Measurements from ENCODE around the gene ZNF311.

ZNF311 gene

DNA sequence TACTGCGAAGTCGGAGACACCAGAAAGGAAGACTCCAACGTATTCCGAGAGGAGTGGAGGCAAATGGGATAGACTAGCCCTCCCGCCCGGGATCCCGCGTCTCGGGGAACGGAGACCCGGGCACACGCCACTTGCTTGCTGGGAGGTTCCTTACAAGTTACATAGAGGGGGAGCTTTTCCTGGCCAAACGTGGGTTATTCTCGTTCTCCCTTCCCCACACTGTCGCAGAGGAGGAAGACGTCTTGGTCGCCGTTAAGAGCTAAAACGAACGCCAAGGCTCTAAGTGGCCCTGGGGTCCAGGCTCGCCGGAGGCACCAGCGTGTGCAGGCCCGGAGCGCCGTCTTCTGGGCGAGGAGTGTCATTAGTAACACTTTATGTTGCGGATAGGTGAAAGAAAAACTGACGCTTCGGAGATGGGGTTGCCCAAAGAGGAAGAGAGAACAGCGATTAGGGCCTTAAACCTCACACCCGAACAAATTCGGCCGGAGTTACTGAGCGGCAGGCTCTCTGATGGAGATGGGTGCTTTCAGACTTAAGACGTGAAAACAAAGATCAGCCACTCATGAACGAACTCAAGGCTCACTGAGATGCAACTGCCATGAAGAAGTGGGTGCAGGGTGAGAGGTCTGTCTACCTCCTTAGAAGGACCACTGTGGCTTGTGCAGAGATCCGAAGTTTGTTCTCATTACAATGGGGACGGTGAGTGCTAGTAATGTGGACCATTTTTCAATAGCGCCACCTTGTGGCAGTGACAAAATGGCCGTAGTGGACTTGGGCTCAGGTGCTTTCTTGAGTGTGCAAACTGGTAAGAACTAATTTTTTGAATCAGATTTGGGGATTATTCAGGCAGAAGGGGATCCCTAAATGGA, 11.7 kb upstream of the ZNF311 start:
- DNase-seq (ENCODE audit: insufficient read length, low spot score) (peak; percentile 51), FAIRE-seq (peak; percentile 97)
- TF ChIP-seq POLR2A (IDR thresholded peaks at IDR 0.05; ENCODE audit: low read depth, low read length) (no peak), SPI1 (IDR thresholded peaks at IDR 0.05; ENCODE audit: low read depth, low read length) (peak; percentile 78)

DNA sequence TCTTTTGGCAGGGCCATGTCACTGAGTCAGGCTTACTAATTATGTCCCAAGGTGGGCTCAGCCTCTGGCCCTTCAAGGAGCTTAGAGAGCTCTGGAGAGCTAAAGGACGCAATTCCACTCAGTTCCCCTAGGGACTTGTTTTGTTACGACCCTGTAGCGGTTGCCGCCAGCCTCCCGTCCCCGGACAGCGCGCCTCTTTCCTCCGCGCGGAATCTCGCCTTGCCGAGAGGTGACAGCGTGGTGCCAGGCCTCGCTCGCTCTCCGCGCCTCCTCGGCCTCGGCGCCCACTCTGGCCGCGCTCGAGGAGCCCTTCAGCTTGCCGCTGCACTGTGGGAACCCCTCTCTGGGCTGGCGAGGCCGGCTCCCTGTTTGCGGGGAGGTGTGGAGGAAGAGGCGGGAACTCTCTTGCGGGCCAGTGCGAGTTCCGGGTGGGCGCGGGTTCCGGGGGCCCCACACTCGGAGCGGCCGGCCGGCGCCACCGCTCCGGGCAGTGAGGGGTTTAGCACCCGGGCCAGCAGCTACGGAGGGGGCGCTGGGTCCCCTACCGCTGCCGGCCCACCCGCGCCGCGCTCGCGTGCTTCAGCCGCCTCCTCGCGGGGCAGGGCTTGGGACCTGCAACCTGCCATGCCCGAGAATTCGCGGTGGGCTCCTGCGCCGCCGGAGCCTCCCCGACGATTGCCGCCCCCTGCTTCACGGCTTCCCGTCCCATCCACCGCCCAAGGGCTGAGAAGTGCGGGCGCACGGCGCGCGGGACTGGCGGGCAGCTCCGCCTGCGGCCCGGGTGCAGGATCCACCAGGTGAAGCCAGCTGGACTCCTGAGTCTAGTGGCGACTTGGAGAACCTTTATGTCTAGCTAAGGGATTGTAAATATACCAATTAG, 9.9 kb upstream of the ZNF311 start:
- no peak for DNase-seq (ENCODE audit: insufficient read length, low spot score)

DNA sequence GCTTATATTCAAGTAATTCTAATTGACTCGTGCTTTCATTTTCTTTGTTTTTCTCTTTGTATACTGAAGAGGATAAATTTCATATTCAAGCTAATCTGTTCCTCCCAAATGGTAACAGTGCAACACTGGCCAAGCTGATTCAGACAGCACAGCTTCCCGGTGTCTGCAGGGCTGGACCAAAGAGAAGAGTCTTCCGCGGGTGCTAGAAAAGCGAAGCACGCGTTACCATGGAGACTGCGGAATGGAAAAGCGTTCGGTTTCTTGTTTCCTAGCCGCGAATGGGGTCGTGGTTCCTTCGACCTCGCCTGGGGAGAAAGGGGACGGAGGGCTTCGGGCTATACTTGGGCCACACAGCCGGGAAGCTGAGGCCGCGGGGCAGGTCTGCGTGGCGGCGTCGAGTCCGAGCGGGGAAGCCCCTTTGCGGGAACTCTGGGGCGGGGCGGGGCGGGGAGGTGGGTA, 6.2 kb upstream of the ZNF311 start:
- no peak for FAIRE-seq
- DNase-seq (ENCODE audit: insufficient read length, low spot score), result no peak
- no peak for TF ChIP-seq PAX5 (IDR thresholded peaks at IDR 0.05; ENCODE audit: insufficient read depth, low read length, severe bottlenecking)
- TF ChIP-seq TAF1 (IDR thresholded peaks at IDR 0.05; ENCODE audit: low read depth, low read length), result no peak
- TF ChIP-seq POU2F2 (IDR thresholded peaks at IDR 0.05; ENCODE audit: low read depth, low read length), result no peak
- no peak for TF ChIP-seq POLR2AphosphoS5 (IDR thresholded peaks at IDR 0.05; ENCODE audit: low read depth, low read length)
- no peak for TF ChIP-seq SPI1 (IDR thresholded peaks at IDR 0.05; ENCODE audit: low read depth, low read length)
- TF ChIP-seq POLR2A (IDR thresholded peaks at IDR 0.05; ENCODE audit: low read depth, low read length), result no peak

More for the DNA sequence above, 9.9 kb upstream of the ZNF311 start:
- TF ChIP-seq TAF1 (IDR thresholded peaks at IDR 0.05; ENCODE audit: low read depth, low read length) (no peak), POLR2A (IDR thresholded peaks at IDR 0.05; ENCODE audit: low read depth, low read length) (no peak)
- no peak for FAIRE-seq

DNA sequence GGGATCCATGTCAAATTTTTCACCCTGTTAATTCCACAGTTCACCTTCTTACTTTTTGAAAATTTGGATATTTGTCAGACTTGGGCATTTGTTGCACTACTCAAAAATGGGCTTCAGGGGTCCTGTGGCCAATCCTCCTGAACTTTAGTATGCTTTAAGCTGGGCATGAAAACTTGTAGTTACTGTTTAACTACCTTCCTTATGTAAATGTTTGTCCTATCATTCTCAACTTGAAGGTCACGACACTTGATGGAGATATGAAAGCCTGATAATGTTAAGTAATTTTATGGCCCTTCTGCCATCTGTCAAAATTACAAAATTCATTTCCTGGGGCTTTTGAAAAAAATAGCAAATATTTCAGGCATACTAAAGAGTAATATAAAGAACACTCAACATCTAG, 4.2 kb upstream of the ZNF311 start:
- TF ChIP-seq PAX5 (IDR thresholded peaks at IDR 0.05; ENCODE audit: insufficient read depth, low read length, severe bottlenecking), result no peak
- no peak for TF ChIP-seq POU2F2 (IDR thresholded peaks at IDR 0.05; ENCODE audit: low read depth, low read length)
- TF ChIP-seq SPI1 (IDR thresholded peaks at IDR 0.05; ENCODE audit: low read depth, low read length), result no peak
- no peak for TF ChIP-seq POLR2AphosphoS5 (IDR thresholded peaks at IDR 0.05; ENCODE audit: low read depth, low read length)
- TF ChIP-seq TAF1 (IDR thresholded peaks at IDR 0.05; ENCODE audit: low read depth, low read length), result no peak
- TF ChIP-seq POLR2A (IDR thresholded peaks at IDR 0.05; ENCODE audit: low read depth, low read length), result no peak
- DNase-seq (ENCODE audit: insufficient read length, low spot score) (no peak), FAIRE-seq (no peak)

DNA sequence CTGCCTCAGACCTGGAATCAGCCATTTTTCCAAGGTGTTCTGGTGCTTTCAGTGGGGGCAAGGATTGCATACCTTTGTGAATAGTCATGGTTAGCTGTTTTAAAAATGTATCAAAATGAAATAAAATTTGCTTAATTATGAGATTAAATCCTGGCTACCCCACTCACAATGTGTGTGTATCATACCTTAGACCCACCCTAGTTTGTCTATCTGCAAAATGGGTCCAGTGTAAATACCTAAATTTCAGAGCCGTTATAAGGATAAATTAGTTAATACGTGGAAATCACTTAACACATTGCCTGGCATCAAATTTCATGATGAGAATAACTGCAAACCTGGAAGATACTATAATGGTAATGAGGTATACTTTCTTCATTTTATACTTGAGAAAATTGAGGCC, 3.0 kb upstream of the ZNF311 start:
- no peak for TF ChIP-seq TAF1 (IDR thresholded peaks at IDR 0.05; ENCODE audit: low read depth, low read length)
- no peak for TF ChIP-seq POLR2AphosphoS5 (IDR thresholded peaks at IDR 0.05; ENCODE audit: low read depth, low read length)
- TF ChIP-seq PAX5 (IDR thresholded peaks at IDR 0.05; ENCODE audit: insufficient read depth, low read length, severe bottlenecking), result no peak
- TF ChIP-seq POLR2A (IDR thresholded peaks at IDR 0.05; ENCODE audit: low read depth, low read length), result no peak
- TF ChIP-seq SPI1 (IDR thresholded peaks at IDR 0.05; ENCODE audit: low read depth, low read length), result no peak
- no peak for TF ChIP-seq POU2F2 (IDR thresholded peaks at IDR 0.05; ENCODE audit: low read depth, low read length)
- FAIRE-seq (no peak), DNase-seq (ENCODE audit: insufficient read length, low spot score) (no peak)

DNA sequence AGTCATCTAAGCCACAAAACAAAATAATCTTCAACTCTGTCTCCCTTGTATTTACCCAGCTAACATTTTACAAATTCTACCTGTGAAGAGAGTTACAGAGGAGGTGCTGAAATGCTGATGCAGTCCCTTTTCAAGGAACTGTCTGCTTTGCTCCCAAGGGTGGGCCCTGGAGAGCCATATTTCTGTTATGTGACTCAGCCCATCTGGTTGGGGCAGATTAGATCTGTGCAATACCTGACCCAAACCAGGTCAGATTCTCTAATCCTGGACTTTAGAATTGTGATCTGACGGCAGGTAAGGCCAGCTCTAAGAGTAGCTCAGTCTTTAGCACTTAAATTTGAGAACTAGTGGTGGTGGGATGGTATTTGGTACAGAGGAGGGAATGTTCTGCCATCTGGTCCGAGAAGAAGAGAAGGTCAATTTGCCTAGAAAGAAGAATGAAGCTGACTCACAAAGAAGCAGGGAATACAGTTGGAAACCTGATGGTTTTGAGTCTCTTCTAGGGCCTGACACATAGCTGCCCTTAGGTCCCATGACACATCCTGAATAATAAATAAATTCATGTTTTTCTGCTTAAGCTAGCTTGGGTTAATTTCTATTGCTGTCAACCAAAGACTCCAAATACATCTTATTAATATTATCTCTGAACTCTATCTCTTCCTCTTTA, 8.1 kb downstream of the ZNF311 start:
- TF ChIP-seq SPI1 (IDR thresholded peaks at IDR 0.05; ENCODE audit: low read depth, low read length), result no peak
- TF ChIP-seq PAX5 (IDR thresholded peaks at IDR 0.05; ENCODE audit: insufficient read depth, low read length, severe bottlenecking), result no peak
- no peak for TF ChIP-seq POLR2AphosphoS5 (IDR thresholded peaks at IDR 0.05; ENCODE audit: low read depth, low read length)
- no peak for TF ChIP-seq POU2F2 (IDR thresholded peaks at IDR 0.05; ENCODE audit: low read depth, low read length)
- TF ChIP-seq POLR2A (IDR thresholded peaks at IDR 0.05; ENCODE audit: low read depth, low read length), result no peak
- FAIRE-seq, result no peak
- DNase-seq (ENCODE audit: insufficient read length, low spot score), result no peak

DNA sequence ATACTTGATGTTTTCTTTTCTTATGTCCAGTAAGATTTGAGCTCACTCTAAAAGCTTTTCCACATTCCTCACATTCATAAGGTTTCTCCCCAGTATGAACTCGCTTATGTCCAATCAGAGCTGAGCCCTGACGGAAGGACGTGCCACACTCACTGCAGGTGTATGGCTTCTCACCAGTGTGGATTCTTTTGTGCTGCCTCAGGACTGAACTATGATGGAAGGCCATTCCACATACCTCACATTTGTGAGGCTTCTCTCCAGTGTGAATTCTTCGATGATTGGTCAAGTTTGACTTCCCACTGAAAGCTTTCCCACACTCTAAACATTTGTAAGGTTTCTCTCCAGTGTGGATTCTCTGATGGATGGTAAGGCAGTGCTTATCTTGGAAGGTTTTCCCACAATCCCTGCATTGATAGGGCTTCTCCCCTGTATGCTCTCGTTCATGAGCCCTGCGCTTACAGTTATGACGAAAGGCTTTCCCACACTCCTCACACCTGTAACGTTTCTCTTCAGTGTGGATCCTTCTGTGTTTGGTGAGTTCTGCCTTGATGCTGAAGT, 9.9 kb downstream of the ZNF311 start:
- FAIRE-seq (no peak), DNase-seq (ENCODE audit: insufficient read length, low spot score) (no peak)
- TF ChIP-seq TAF1 (IDR thresholded peaks at IDR 0.05; ENCODE audit: low read depth, low read length) (no peak), PAX5 (IDR thresholded peaks at IDR 0.05; ENCODE audit: insufficient read depth, low read length, severe bottlenecking) (no peak), POU2F2 (IDR thresholded peaks at IDR 0.05; ENCODE audit: low read depth, low read length) (no peak), POLR2A (IDR thresholded peaks at IDR 0.05; ENCODE audit: low read depth, low read length) (no peak), POLR2AphosphoS5 (IDR thresholded peaks at IDR 0.05; ENCODE audit: low read depth, low read length) (no peak), SPI1 (IDR thresholded peaks at IDR 0.05; ENCODE audit: low read depth, low read length) (no peak)

DNA sequence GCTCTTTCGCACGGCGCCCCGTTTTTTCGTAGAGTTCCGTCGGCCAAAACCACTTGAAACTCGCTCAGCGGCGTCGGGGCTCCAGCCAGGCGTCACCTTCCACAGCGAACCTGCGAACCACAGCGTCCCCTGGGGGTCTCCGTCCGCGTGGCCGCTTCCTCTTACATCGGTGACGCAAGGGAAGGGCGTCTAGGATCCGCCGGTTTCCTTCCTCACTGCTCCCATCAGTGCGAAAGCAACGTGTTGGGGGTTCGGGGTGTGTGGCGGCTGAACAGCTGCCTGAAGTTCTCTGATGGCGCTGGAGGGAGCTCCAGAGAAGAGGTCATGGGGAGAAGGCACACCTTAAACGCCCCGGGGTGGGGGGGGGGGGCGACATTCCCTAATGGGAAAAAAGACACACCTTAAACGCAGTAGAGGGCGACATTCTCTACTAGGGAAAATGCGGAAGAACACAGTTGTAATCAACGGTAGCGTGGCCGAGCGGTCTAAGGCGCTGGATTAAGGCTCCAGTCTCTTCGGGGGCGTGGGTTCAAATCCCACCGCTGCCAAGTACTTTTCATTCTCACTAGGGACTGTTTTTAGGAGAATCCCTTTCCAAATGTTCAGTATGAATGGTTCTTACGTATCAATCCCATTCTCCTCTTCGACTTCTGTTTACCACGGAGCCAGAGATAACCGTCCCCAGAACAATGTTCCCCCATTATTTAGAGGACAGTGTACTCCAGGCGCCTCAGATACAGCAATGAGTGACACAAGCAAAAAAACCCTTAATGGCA, 16.4 kb downstream of the ZNF311 start:
- no peak for FAIRE-seq
- TF ChIP-seq POLR2AphosphoS5 (IDR thresholded peaks at IDR 0.05; ENCODE audit: low read depth, low read length), result no peak
- no peak for TF ChIP-seq POU2F2 (IDR thresholded peaks at IDR 0.05; ENCODE audit: low read depth, low read length)
- TF ChIP-seq POLR2A (IDR thresholded peaks at IDR 0.05; ENCODE audit: low read depth, low read length), result no peak
- TF ChIP-seq SPI1 (IDR thresholded peaks at IDR 0.05; ENCODE audit: low read depth, low read length), result no peak
- TF ChIP-seq TAF1 (IDR thresholded peaks at IDR 0.05; ENCODE audit: low read depth, low read length), result no peak
- TF ChIP-seq PAX5 (IDR thresholded peaks at IDR 0.05; ENCODE audit: insufficient read depth, low read length, severe bottlenecking), result no peak
- no peak for DNase-seq (ENCODE audit: insufficient read length, low spot score)
